ENCODE data around the gene PPP1R14C. TPM values are rescaled to one million over a fixed set of nuclear protein-coding genes. Genes with fewer than 3 reads are reported as not detected.
"Not testable (repeated sequence)": the region's sequence is repeated elsewhere in the genome, so short reads cannot be mapped to it uniquely, and the experiment has no call there.

Gene PPP1R14C
- total RNA-seq, 1 experiment from 2014 or later = 2.5 TPM

DNA sequence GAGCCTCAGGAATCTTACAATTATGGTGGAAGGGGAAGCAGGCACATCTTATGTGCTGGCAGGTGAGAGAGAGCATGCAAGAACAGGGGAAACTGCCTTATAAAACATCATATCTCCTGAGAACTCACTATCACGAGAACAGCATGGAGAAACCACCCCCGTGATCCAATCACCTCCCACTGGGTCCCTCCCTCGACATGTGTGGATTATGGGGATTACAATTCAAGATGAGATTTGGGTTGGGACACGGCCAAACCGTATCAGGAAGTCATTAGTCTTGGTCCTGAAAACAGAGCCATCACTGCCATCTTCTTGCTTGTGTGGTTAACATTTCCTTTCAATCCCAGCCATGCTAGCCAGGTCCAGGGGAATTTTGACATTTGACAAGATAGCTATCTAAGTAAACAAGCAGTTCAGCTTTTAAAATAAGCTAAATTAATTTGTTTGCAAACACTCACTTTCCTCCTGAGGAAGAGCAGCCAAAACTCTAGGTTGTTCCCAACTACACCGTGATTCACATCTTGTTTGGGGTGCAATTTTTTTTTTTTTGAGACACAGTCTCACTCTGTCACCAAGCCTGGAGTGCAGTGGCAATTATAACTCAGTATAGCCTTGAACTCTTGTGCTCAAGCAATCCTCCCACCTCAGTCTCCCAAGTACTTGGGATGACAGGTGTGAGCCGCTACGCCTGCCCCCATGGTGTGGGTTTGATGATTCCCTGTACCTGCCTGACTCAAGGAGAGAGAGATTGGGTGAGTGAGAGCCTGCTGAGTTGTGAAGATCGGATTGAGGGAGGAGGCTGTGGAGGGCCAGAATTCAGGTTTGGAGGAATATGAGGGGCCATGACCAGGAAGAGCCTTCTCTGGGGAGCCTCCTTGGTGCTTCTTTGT is 13.0 kb upstream of the PPP1R14C start:
- H3K9me3 ChIP-seq = no peaks in the 10 kb centered on the region
- H3K27me3 ChIP-seq (replicated peaks; ENCODE audit: control insufficient read depth, insufficient read depth, low read length) = no peaks in the 10 kb centered on the region
- Mint-ChIP-seq H3K9me3 (ENCODE audit: unreplicated experiment) (no peaks in the 10 kb centered on the region), H3K27me3 (ENCODE audit: insufficient read depth, unreplicated experiment) (no peaks in the 10 kb centered on the region), H3K36me3 (ENCODE audit: insufficient read depth, unreplicated experiment) (no peaks in the 10 kb centered on the region), H3K27ac (ENCODE audit: unreplicated experiment) (no peak overlapping the region), H3K4me3 (ENCODE audit: unreplicated experiment) (no peak overlapping the region), H3K4me1 (ENCODE audit: low read depth, unreplicated experiment) (no peaks in the 10 kb centered on the region)
- BruUV-seq (replicated peaks) = no TSS peak
- no peaks in the 10 kb centered on the region for H3K4me1 ChIP-seq
- intact Hi-C loops (cut with micrococcal nuclease; ENCODE audit: unreplicated experiment) = no loop called here
- DNase-seq = no peak
- H3K36me3 ChIP-seq (ENCODE audit: control insufficient read depth, insufficient read depth, low read length) = no peaks in the 10 kb centered on the region
- ChIA-PET POLR2A (no interaction called here), CTCF (no interaction called here)
- H3K4me3 ChIP-seq (ENCODE audit: low read depth, low read length) = no peak overlapping the region
- TF ChIP-seq CTCF (IDR thresholded peaks at IDR 0.05; ENCODE audit: insufficient read depth in 1 of 2, low read depth in 1 of 2, low read length in 1 of 2, severe bottlenecking in 1 of 2, unreplicated experiment in 1 of 2) = no peak

GRCh38 chr6:150133686-150134085 is 9.2 kb upstream of the PPP1R14C start:
- Mint-ChIP-seq H3K9me3 (ENCODE audit: unreplicated experiment) (no peaks in the 10 kb centered on the region), H3K27ac (ENCODE audit: unreplicated experiment) (no peak overlapping the region), H3K36me3 (ENCODE audit: insufficient read depth, unreplicated experiment) (no peaks in the 10 kb centered on the region), H3K4me3 (ENCODE audit: unreplicated experiment) (no peak overlapping the region), H3K4me1 (ENCODE audit: low read depth, unreplicated experiment) (no peaks in the 10 kb centered on the region), H3K27me3 (ENCODE audit: insufficient read depth, unreplicated experiment) (peaks cover 8% of the 10 kb centered on the region)
- intact Hi-C loops (cut with micrococcal nuclease; ENCODE audit: unreplicated experiment) = no loop called here
- no TSS peak for BruUV-seq (replicated peaks)
- Histone ChIP-seq H3K4me3 (ENCODE audit: low read depth, low read length) (no peak overlapping the region), H3K4me1 (no peaks in the 10 kb centered on the region), H3K36me3 (ENCODE audit: control insufficient read depth, insufficient read depth, low read length) (no peaks in the 10 kb centered on the region), H3K9me3 (no peaks in the 10 kb centered on the region), H3K27me3 (replicated peaks; ENCODE audit: control insufficient read depth, insufficient read depth, low read length) (no peaks in the 10 kb centered on the region)
- no peak for DNase-seq
- TF ChIP-seq CTCF (IDR thresholded peaks at IDR 0.05; ENCODE audit: insufficient read depth in 1 of 2, low read depth in 1 of 2, low read length in 1 of 2, severe bottlenecking in 1 of 2, unreplicated experiment in 1 of 2) = no peak
- POLR2A ChIA-PET = no interaction called here
- CTCF ChIA-PET = interaction anchor here (0.6 to 1.0 kb wide), 2 partner anchors 53 to 261 kb away, joined by 3 to 4 read pairs; no protein-coding TSS in a partner anchor

- Mint-ChIP-seq H3K36me3 (ENCODE audit: insufficient read depth, unreplicated experiment) (no peaks in the 10 kb centered on the region), H3K4me1 (ENCODE audit: low read depth, unreplicated experiment) (no peaks in the 10 kb centered on the region), H3K9me3 (ENCODE audit: unreplicated experiment) (no peaks in the 10 kb centered on the region), H3K4me3 (ENCODE audit: unreplicated experiment) (no peak overlapping the region), H3K27ac (ENCODE audit: unreplicated experiment) (no peak overlapping the region), H3K27me3 (ENCODE audit: insufficient read depth, unreplicated experiment) (peaks cover 10% of the 10 kb centered on the region)
- TF ChIP-seq CTCF (IDR thresholded peaks at IDR 0.05; ENCODE audit: insufficient read depth in 1 of 2, low read depth in 1 of 2, low read length in 1 of 2, severe bottlenecking in 1 of 2, unreplicated experiment in 1 of 2) = no peak
- Histone ChIP-seq H3K27me3 (replicated peaks; ENCODE audit: control insufficient read depth, insufficient read depth, low read length) (no peaks in the 10 kb centered on the region), H3K4me1 (no peaks in the 10 kb centered on the region), H3K9me3 (no peaks in the 10 kb centered on the region), H3K36me3 (ENCODE audit: control insufficient read depth, insufficient read depth, low read length) (no peaks in the 10 kb centered on the region), H3K4me3 (ENCODE audit: low read depth, low read length) (no peak overlapping the region)
- CTCF ChIA-PET = interaction anchor here (0.6 kb wide), 1 partner anchor 54 kb away, joined by 3 read pairs; no protein-coding TSS in a partner anchor
- intact Hi-C loops (cut with micrococcal nuclease; ENCODE audit: unreplicated experiment) = no loop called here
- POLR2A ChIA-PET = no interaction called here
- no peak for DNase-seq
- BruUV-seq (replicated peaks) = no TSS peak
Observed at GRCh38 chr6:150134280-150134920, 8.4 kb upstream of the PPP1R14C start.

- H3K4me3 ChIP-seq (ENCODE audit: low read depth, low read length); H3K9me3 Mint-ChIP-seq (ENCODE audit: unreplicated experiment); POLR2A ChIA-PET; H3K4me1 Mint-ChIP-seq (ENCODE audit: low read depth, unreplicated experiment); CTCF ChIA-PET; H3K4me3 Mint-ChIP-seq (ENCODE audit: unreplicated experiment); H3K9me3 ChIP-seq; BruUV-seq (replicated peaks); H3K4me1 ChIP-seq; intact Hi-C loops (cut with micrococcal nuclease; ENCODE audit: unreplicated experiment); H3K36me3 Mint-ChIP-seq (ENCODE audit: insufficient read depth, unreplicated experiment); DNase-seq; H3K27ac Mint-ChIP-seq (ENCODE audit: unreplicated experiment); H3K27me3 ChIP-seq (replicated peaks; ENCODE audit: control insufficient read depth, insufficient read depth, low read length); H3K36me3 ChIP-seq (ENCODE audit: control insufficient read depth, insufficient read depth, low read length): not testable (repeated sequence)
- H3K27me3 Mint-ChIP-seq (ENCODE audit: insufficient read depth, unreplicated experiment) = peaks cover 15% of the 10 kb centered on the region
Observed at GRCh38 chr6:150137711-150138110, 5.1 kb upstream of the PPP1R14C start.

All from Caco-2 (cell line).